ELF-1 (cell line): ENCODE measurements around the gene SHROOM3.
"Not testable (repeated sequence)": the region's sequence is repeated elsewhere in the genome, so short reads cannot be mapped to it uniquely, and the experiment has no call there.

Experiments used
- DNase-seq: peaks from one replicate; pipeline ENCODE4 v3.0.0-alpha.2; 2016; ENCODE audit warnings: low read depth, low spot score

Gene SHROOM3

DNA sequence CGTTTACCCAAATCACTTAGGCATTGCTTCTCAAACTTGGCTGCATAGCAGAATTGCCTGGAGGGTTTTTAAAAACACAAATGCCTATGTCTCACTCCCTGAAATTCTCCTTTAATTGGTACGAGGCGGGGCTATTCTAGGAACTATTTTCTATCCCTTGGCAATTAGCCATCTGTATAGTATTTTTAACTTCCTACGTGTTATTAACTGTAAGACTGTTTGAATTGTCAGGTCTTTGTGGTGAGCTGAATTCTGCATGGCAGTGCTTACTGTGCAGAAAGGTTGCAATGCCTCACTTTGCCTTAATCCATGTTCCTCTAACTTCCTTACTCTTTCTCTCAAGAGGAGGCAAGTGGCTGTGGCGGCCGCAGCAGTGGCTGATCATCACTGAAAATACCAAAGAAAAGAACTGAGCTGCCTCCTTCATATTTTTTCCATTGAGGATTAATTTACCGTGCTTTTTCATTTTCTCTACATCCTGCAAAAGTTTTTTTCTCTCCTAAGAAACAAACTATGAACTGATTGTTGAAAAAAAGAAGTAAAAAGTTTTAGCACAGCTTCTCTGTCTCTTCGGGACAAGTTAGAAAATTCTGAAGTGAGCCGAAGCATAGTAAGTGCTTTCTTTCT lies at the start of gene SHROOM3:
TSS of gene SHROOM3 (plus strand) at position 329 of the 627 bp plus-strand sequence. CDS start 824 bp downstream, outside the sequence.
- peak; percentile 67 for DNase-seq

DNA sequence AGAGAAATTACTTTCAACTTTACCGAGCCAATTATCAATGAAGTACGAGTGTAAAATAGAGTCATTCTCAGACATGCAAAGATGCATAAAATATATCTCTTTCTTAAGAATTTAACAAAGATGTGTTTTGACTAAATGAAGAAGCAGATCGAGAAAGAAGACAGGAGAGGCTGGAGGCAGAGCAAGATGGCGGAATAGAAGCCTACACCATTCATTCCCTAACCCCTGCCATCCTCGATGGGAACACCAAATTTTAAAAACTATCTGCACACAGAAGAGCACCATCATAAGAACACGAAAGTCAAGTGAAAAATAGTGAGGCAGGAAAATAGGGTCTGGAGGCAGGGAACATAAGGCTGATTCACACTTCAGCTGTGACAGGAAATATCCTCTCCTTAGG lies 49.1 kb upstream of the SHROOM3 start:
- no peak for DNase-seq

DNA sequence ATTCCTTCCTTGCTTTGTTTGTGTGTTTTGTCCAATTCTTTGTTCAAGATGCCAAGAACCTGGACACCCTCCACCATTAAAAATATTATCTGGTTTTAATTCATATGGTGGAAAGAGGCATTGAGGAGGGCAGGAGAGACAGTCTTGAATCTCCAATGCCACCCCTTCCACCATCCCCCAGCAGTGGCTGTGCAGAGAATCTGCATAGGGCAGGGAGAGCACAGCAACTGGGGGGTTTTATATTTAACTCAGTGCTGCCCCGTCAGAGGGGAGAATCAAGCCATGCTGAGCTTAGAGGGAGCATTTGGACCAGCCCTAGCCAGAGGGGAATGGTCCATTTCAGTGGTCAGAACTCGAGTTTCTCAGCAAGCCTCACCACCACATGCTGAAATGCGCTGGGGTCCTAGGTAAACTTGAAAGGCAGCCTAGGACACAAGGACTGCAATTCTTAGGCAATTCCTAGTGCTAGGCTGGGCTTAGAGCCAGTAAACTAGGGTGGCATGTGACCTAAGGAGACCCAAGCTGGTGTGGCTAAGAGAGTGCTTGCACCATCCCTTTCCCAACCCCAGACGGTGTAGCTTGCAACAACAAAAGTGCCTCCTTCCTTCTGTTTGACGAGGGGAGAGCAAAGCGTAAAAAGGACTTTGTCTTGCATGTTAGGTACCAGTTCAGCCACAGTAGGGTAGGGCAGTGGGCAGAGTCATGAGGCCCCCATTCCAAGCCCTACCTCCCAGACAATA lies 48.3 kb upstream of the SHROOM3 start:
- DNase-seq: no peak

DNA sequence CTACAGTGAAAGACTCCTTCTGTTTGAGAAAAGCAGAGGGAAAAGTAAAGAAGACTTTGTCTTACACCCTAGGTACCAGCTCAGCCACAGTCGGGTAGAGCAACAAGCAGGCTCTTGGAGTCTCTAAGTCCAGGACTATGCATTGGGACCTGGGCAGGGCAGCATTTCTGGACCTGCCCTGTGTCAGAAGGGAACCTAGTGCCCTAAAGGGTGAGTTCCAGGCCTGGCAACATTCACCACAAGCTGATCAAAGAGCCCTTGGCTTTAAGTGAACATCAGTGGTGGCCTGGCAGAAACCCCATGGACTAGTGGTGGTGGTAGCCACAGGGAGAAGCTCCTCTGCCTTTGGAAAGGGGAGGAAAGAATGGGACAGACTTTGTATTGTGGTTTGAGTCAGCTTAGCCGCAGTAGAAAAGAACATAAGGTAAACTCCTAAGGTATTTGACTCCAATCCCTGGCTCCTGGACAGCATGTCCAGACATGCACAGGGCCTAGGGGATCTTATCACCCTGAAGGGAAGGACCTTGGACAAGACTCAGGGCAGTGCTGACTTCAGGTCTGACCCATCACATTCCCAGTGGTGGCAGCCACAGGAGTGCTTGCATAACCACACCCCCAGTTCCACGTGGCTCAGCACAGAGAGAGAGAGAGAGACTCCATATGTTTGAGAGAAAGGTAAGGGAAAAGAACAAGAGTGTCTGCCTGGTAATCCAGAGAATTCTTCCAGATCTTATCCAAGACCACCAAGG lies 46.7 kb upstream of the SHROOM3 start:
- peak; percentile 12 for DNase-seq

DNA sequence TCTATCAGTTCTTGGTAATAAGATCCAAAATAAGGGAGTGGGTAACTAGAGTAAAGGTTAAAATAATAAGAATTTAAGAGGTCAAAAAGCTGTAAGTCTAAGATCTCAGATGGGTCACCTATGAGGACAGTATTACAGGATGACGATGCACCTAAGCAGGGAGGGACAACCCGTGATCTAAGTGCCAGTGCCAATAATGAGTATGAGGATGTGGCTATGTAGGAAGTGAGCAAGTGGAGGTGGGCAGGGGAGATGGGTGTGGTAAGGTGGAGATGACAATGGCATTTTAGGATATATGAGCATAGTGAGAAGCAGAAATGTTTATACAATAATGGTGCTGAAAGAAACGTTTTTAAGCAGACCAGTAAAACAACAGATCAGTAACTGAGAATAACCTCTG lies 33.4 kb upstream of the SHROOM3 start:
- DNase-seq: no peak

DNA sequence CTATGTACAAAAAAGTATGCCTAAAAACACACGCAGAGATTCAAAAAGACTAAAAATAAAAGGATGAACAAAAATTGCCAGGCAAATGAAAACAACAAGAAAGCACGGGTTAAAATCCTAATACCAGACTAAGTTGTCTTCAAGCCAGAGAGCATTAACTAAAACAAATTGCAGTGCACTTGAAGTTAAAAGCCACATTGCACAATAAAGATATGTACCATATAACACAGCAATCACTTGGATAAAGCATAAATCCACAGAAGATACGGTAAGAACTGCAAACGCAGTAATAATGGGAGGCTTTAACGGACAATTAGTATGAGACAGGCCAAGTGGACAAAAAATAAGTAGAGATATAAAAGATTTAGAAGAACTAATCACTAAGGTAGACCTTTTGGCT lies 28.9 kb upstream of the SHROOM3 start:
- no peak for DNase-seq

DNA sequence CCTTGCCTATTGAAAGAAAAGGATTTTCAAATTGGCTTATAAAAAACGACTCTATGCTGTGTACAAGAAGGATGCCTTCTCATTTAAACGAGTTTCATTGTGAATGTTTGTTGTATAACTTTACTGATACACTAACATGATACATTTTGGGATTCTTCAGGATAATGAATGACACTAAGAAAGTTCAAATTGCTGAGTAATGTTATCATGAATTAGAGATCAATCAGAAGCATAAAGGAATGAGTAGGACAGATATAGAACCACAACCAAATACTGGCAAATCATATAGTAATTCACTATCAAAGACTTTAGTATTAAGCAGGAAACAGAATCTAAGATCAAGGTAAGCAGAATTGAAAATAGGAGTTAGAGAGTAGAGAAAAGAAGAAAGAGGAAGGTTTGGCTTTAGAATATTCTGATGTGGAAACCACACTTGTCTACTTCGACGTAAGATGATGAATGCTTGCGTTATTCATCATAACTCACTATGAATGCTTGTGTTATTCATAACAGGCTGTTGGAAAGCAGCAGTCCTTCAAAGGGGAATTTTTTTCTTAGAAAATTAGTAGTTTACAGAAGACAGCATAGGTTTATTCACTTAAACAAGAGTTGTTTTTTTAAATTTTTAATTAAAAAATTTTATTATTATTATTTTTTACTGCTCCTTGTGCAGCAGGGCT lies 27.4 kb upstream of the SHROOM3 start:
- no peak for DNase-seq

DNA sequence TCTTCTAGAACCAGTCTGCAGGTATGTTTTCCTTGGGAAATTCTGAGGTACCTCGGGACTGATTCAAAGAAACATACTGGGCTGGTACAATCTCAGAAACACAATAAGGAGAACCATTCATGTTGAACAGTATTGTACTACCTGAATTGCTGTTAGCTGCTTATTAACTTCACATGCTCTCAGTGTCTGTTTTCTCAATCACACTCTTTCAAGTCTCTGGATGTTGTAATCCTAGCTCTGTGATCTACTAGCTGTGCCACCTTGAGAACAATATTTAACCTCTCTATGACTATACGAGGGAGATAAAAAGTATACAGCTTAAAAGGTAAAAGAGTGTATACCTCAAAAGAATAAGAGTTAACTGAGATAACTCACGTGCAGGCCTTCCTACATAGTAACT lies 24.4 kb upstream of the SHROOM3 start:
- DNase-seq: no peak

DNA sequence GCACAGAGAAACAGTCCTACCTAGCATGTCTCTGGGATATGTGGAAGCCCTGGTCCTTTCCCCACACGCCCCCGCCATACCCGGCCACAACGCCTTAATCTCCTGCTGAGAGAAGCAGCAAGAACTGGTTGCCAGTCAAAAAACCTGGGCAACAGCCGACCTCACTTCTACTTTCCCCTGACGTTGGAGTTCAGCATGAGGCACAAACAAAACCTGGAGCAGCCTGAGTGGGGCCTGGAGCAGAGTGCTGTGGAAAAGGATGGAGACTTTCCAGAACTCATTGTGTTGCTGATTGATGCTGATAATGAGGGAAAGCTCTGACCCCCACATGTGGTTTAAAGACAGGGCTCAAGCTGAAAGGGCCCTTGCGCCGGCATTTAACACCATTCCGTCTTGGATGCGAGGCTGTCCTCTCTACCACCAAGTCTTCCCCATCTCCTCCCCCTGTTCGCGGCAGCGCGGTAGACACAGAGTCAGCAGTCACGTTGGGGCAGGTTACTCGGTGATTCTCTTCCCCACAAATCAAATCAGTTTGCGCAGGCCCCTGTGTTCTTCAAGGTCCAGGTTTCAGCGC lies 14.8 kb upstream of the SHROOM3 start:
- DNase-seq: no peak

DNA sequence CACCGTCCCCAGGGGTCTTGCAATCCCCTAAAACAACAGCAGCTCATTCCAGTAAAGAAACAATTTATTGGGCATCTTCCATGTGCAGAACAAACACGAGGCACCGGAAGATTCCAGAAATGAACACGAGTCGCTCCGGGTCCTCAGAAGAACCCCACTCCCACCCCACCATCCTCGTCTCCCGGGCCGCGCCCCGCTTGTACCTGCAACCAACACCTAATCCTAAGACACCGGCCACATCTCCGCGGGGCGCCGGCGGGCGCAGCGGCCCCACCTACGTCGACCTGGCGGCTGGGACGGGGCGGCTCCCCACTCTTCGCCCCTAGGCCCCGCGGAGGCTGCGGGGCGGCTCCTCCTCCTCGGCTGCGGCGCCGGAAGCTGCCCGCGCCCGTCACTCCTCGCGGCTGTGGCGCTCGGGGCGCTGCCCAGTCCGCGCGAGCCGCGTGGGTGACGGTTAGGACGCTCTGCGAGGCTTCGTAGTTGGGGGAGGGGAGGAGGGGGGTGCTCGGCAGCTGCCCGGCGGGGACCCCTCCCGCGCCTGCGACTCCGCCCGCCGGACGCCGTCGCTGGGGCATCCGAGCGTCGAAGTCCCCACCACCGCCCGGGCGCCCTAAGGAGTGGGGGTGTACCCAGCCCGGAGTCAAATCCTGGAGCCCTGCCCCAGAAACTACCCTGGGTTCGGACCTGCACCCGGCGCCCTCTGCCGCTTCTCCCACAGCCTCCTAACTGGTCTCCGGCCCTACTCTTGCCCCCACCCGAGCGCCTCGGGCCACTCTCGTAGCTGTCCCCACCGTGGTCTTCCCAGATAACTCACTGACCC lies 14.1 kb upstream of the SHROOM3 start, which contains the start of gene CCDC158:
TSS of gene CCDC158 (minus strand) at position 380 of the 820 bp plus-strand sequence. CDS start 17,934 bp downstream, outside the sequence.
- DNase-seq: no peak

DNA sequence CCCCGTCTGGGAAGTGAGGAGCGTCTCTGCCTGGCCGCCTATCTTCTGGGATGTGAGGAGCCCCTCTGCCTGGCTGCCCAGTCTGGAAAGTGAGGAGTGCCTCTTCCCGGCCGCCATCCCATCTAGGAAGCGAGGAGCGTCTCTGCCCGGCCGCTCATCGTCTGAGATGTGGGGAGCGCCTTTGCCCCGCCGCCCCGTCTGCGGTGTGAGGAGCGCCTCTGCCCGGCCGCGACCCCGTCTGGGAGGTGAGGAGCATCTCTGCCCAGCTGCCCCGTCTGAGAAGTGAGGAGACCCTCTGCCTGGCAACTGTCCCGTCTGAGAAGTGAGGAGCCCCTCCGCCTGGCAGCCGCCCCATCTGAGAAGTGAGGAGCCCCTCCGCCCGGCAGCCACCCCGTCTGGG lies 11.9 kb upstream of the SHROOM3 start:
- not testable (repeated sequence) for DNase-seq

DNA sequence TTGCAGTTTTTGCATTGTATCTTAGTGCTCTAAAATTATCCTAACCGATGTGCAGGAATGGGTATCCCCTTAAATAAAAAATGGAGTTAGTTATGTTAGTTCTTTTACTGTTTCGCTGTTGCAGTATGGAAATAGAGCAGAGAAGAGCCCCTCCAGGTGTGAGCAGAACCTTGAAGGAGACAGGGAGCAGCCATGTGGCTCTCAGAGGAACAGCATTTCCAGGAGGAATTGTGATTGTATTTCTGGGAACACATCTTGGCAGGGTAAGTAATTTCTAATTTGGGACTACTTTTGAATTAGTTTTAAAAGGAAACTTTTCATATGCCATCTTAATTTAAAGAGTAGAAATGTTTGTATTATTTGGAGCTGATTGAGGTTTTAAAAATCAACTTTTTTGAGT lies 8.8 kb upstream of the SHROOM3 start:
- no peak for DNase-seq

DNA sequence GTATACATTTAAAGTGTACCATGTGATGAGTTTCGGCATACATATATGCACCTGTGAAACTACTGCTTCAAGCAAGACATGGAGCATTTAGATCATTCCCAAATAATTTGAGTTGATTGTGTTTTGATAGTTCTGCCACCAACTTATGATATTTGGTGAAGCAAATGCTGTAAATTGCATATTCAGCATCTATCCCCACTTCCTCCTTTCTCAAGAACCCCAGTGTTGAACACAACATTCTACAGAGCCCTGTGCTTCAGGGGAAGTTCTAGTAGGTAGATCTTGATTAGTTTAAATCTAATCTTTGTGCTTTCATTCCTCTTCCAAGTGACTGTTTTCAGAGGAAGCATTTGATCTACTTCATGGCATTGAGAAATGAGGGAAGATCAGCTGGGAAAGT lies 5.4 kb upstream of the SHROOM3 start:
- no peak for DNase-seq

DNA sequence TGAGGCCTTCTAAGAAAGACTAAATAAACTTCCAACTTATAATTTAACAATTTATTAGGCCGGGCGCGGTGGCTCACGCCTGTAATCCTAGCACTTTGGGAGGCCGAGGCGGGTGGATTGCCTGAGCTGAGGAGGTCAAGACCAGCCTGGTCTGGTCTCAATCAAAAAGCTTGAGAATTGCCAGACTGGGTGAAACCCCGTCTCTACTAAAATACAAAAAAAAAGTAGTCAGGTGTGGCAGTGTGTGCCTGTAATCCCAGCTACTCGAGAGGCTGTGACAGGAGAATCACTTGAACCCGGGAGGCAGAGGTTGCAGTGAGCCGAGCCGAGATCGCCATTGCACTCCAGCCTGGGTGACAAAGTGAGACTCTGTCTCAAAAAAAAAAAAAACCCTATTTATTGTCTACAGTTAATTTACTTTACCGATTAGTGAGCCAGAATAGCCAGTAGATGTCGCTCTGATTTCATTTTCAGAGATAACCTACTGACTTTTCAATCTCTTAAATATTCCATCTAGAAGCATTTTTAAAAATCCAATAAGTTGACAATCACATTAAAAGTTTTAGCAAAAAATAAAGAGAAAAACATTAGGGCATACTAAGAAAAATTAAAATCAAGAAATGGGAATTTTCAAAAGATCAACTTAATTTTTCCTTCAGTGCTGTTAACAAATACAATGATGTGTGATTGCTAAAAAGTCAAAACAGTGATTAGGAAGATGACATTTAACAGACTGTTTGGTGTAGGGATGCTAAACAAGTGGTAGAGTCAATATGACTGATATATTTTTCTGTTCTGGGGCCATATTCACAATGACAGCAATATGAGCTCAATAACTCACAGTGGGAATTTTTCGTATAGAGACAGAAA lies 4.3 kb upstream of the SHROOM3 start:
- peak; percentile 39 for DNase-seq

DNA sequence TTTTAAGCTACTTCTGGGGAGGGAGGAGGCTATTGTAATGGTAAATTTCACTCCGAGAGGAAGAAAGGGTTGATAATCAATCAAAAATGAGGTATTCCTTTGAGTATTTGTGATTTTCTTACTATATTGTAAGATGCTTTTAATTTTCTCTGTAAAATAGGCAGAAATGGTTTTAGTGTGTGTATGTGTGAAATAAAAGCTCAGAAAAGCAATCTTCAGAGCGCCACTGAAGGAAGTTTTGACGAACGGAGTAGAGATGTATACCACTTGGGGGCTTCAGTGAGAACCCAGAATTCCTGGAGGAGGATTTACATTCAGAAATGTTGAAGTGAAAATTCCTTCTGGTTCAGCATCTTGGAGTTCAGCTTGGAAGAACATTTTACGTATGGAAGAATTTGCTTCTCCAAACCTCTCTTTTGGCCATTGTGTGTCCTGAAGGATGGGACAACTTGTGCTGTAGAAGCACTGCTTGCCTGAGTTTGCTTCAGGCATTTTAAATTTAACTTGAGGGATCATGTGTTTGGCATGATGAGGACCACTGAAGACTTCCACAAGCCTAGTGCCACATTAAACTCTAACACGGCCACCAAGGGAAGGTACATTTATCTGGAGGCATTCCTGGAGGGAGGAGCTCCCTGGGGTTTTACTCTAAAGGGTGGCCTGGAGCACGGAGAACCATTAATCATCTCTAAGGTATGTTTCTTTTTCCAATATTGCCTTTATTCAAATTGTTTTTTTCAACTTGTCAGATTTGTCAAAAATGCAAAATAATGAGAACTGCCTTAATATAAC lies 695 bp downstream of the SHROOM3 start:
- DNase-seq: no peak

DNA sequence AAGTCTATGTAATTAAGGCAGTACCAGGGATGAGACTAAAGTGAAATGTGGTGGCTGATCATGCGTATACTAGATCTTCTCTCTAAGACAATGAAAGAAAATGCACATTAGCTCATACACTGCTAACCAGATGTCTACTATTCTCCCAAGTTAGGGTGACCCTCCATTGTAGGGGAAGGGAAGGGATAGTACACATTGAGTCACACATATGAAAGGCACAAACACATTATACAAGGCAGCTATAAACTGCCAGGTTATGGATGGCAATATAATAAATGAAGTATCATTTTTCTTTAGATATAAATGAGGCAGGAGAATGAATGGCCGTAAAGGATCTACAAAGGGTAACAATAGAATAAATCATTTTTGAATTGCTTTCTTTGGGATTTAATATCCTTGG lies 4.5 kb downstream of the SHROOM3 start:
- DNase-seq: no peak

DNA sequence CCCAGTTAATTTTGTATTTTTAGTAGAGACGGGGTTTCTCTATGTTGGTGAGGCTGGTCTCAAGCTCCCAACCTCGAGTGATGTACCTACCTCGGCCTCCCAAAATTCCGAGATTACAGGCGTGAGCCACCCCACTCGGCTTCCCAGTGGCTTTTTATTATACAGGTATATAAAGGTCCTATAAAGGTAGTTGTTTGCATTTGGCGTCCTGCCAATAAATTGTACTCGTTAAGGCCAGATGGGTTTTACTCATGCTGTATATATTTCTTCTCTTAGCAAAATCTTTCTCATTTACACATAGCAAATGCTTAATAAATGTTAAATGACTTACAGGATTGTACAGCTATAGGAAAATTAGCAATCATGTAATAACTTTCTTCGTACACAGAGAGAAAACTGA lies 6.9 kb downstream of the SHROOM3 start:
- DNase-seq: no peak

DNA sequence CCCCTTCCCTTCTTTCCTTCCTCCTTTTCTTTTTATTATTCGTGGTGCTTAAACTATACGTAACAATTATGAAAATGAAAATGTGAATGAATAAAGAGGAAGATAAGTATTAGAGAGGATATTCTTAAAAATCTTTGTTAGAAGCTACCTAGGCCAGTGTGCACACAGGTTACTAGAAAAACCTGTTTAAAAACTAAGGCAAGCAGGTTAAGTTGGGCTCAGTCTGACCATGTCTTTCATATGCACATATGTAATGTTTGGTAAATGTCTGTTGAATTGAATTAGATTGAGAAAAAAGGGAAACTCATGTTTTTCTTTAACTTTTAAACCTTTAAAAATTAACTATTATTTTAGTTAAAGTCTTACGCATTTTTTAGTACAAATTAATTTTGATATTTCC lies 7.8 kb downstream of the SHROOM3 start:
- DNase-seq: no peak

DNA sequence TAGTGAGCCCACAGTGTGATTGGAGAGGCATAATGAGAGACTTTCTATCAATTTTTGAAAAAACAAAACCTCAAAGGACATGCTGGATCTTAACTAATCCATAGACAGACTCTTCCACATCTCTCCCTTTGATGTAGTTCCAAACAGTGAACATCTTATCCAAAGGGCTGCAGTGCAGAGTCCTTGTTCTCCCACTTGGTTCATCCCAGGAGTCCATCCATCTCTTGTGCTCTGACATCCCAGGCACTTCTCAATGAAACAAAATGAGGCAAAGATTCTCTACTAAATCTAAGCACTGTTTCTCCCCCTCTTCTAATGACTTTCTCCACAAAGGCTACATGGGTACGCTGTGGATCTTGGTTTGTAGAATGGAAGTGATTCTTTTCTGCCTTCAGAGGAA lies 8.3 kb downstream of the SHROOM3 start:
- DNase-seq: no peak
